ENCODE data around the gene CRMP1.

CRMP1 gene

DNA sequence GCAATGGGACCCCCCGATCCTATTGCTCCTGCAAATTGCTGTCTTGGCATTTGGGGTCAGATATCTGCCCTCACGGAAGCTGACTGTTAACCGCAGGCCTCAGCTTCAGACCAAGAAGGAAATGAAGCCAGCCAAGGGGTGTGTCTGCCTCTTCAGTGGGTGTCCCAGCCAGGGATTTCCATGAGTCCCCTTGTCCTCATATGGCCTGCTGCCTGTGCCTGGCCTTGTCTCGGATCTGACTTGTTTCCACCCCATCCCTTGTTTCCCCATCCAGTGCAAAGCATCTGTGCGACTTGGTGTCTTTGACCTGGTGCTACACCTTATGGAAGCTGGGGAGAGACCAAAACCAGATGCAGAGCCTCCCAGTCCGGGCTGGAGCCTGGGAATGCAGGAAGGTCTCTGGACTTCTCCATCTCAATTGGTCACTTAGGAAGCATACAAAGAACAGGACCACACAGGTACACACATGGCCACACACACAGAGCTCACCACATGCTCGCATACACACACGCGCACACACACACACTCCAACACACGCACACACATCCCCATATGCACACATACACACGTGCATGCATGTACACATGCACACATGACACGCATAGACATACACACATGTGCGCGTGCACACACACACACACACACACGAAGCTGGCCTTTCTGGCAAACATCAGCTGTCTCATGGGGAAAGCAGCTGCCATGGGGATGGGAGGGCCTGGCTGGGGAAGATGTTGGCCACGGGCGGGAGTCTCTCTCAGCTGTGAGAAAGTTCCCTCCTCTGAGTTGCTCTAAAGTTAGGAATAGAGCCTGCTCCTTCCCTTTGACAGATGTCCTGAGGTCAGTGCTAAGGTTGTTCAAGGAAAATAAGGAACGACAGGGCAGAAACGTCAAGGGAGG lies 65.5 kb downstream of the CRMP1 start:
- TF ChIP-seq, protein P1, sequence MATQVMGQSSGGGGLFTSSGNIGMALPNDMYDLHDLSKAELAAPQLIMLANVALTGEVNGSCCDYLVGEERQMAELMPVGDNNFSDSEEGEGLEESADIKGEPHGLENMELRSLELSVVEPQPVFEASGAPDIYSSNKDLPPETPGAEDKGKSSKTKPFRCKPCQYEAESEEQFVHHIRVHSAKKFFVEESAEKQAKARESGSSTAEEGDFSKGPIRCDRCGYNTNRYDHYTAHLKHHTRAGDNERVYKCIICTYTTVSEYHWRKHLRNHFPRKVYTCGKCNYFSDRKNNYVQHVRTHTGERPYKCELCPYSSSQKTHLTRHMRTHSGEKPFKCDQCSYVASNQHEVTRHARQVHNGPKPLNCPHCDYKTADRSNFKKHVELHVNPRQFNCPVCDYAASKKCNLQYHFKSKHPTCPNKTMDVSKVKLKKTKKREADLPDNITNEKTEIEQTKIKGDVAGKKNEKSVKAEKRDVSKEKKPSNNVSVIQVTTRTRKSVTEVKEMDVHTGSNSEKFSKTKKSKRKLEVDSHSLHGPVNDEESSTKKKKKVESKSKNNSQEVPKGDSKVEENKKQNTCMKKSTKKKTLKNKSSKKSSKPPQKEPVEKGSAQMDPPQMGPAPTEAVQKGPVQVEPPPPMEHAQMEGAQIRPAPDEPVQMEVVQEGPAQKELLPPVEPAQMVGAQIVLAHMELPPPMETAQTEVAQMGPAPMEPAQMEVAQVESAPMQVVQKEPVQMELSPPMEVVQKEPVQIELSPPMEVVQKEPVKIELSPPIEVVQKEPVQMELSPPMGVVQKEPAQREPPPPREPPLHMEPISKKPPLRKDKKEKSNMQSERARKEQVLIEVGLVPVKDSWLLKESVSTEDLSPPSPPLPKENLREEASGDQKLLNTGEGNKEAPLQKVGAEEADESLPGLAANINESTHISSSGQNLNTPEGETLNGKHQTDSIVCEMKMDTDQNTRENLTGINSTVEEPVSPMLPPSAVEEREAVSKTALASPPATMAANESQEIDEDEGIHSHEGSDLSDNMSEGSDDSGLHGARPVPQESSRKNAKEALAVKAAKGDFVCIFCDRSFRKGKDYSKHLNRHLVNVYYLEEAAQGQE (IDR thresholded peaks at IDR 0.05; ENCODE audit: insufficient read depth in 1 of 2, low read depth in 2 of 2, low read length in 2 of 2), result no peak
- no peak for TF ChIP-seq TAF1 (IDR thresholded peaks at IDR 0.05; ENCODE audit: borderline replicate concordance, insufficient read depth, low read length)
- no peak for TF ChIP-seq SIN3A (IDR thresholded peaks at IDR 0.05; ENCODE audit: borderline replicate concordance, insufficient read depth, low read length)
- TF ChIP-seq POLR2AphosphoS5 (IDR thresholded peaks at IDR 0.05; ENCODE audit: low read depth, low read length), result no peak
- no peak for TF ChIP-seq FOXP2 (optimal IDR thresholded peaks at IDR 0.05; ENCODE audit: borderline replicate concordance, extremely low read depth, extremely low read length, insufficient read depth)

DNA sequence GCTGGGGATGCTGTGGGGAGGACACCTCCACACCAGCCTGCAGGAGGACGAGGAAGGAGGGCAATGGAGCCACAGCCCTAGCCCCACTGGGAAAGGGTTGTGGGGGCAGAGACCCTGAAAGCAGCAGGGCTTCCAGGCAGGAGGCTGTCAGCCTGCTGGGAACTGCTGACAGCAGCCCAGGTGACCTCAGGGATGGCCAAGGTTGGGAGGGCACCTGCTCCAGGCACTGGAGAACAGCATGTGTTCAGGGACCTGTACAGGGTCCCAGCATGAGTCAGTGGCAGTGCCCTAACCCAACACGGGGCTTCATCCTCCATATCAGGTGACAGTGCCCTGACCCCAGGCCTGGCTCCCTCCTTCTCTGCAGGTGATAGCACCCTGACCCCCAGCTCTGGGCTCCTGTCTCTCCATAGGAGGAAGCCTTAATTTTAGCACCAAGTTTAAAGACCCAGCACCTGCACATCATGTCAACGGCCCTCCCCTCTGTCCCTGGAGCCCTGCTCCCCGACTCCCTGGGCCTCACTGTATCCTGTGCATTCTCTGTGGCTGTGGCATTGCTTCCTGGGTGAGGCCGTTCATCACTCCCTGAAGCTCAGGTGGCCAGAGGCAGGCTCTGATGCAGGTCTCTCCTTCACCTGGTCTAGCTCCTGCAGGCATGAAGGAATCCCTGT lies 66.3 kb downstream of the CRMP1 start:
- TF ChIP-seq TAF1 (IDR thresholded peaks at IDR 0.05; ENCODE audit: borderline replicate concordance, insufficient read depth, low read length) (no peak), POLR2AphosphoS5 (IDR thresholded peaks at IDR 0.05; ENCODE audit: low read depth, low read length) (no peak), FOXP2 (optimal IDR thresholded peaks at IDR 0.05; ENCODE audit: borderline replicate concordance, extremely low read depth, extremely low read length, insufficient read depth) (no peak), SIN3A (IDR thresholded peaks at IDR 0.05; ENCODE audit: borderline replicate concordance, insufficient read depth, low read length) (no peak)
- TF ChIP-seq, protein P1 (IDR thresholded peaks at IDR 0.05; ENCODE audit: insufficient read depth in 1 of 2, low read depth in 2 of 2, low read length in 2 of 2), result no peak

- TF ChIP-seq SIN3A (IDR thresholded peaks at IDR 0.05; ENCODE audit: borderline replicate concordance, insufficient read depth, low read length), result no peak
- TF ChIP-seq TAF1 (IDR thresholded peaks at IDR 0.05; ENCODE audit: borderline replicate concordance, insufficient read depth, low read length), result no peak
- TF ChIP-seq, protein P1 (IDR thresholded peaks at IDR 0.05; ENCODE audit: insufficient read depth in 1 of 2, low read depth in 2 of 2, low read length in 2 of 2), result no peak
- TF ChIP-seq FOXP2 (optimal IDR thresholded peaks at IDR 0.05; ENCODE audit: borderline replicate concordance, extremely low read depth, extremely low read length, insufficient read depth), result no peak
- no peak for TF ChIP-seq POLR2AphosphoS5 (IDR thresholded peaks at IDR 0.05; ENCODE audit: low read depth, low read length)
These were observed 67.4 kb downstream of the CRMP1 start for GRCh38 chr4:5825321-5826041.

DNA sequence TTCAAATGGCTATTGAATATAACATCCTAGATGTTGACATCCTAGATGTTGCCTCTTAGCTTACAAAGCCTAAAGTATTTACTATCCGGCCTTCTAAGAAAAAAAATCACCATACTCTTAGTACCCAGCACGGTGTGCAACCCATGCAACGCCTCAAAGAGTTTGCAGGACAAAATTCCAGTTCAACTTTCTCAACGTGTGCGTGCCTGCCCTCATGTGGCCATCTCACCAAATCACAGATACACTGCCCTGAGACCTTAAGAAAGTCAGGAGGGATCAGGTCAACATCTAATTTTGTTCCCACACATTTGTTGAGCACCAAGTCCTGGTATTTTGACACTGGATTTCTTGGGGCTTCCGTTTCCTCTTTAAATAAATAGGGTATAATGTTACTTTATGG lies 68.3 kb downstream of the CRMP1 start:
- no peak for TF ChIP-seq TAF1 (IDR thresholded peaks at IDR 0.05; ENCODE audit: borderline replicate concordance, insufficient read depth, low read length)
- TF ChIP-seq, protein P1 (IDR thresholded peaks at IDR 0.05; ENCODE audit: insufficient read depth in 1 of 2, low read depth in 2 of 2, low read length in 2 of 2), result no peak
- no peak for TF ChIP-seq FOXP2 (optimal IDR thresholded peaks at IDR 0.05; ENCODE audit: borderline replicate concordance, extremely low read depth, extremely low read length, insufficient read depth)
- TF ChIP-seq POLR2AphosphoS5 (IDR thresholded peaks at IDR 0.05; ENCODE audit: low read depth, low read length), result no peak
- no peak for TF ChIP-seq SIN3A (IDR thresholded peaks at IDR 0.05; ENCODE audit: borderline replicate concordance, insufficient read depth, low read length)
